HG03095 (cell line): ENCODE data around the gene HDAC9.

Experiments
- ATAC-seq: cut with Tn5 transposase; IDR thresholded peaks from one replicate; pipeline ENCODE4 v1.9.1; 2021; ENCODE audit warnings: moderate library complexity; ENCODE audit not compliant: unreplicated experiment

Gene HDAC9

GRCh38 chr7:18873734-18874336 lies 378.3 kb downstream of the HDAC9 start:
- no peak for ATAC-seq

- no peak for ATAC-seq
Observed at GRCh38 chr7:18874880-18875279, 379.3 kb downstream of the HDAC9 start.

GRCh38 chr7:18877874-18878273 lies 382.3 kb downstream of the HDAC9 start:
- ATAC-seq: no peak

- no peak for ATAC-seq
Observed at GRCh38 chr7:18886832-18887231, 391.3 kb downstream of the HDAC9 start.

- ATAC-seq: no peak
Observed at GRCh38 chr7:18889436-18889835, 393.9 kb downstream of the HDAC9 start.

- ATAC-seq: no peak
Observed at GRCh38 chr7:18890134-18890533, 394.6 kb downstream of the HDAC9 start.

- ATAC-seq: no peak
Observed at GRCh38 chr7:18890885-18891621, 395.5 kb downstream of the HDAC9 start.

GRCh38 chr7:18893156-18893555 lies 397.6 kb downstream of the HDAC9 start:
- no peak for ATAC-seq

- ATAC-seq: no peak
Observed at GRCh38 chr7:18894155-18894554, 398.6 kb downstream of the HDAC9 start.

- ATAC-seq: no peak
Observed at GRCh38 chr7:18895456-18895855, 399.9 kb downstream of the HDAC9 start.

GRCh38 chr7:18896343-18896975 lies 400.9 kb downstream of the HDAC9 start:
- no peak for ATAC-seq

- ATAC-seq: no peak
Observed at GRCh38 chr7:18900236-18900635, 404.7 kb downstream of the HDAC9 start.

- ATAC-seq: no peak
Observed at GRCh38 chr7:18900803-18901202, 405.3 kb downstream of the HDAC9 start.

- no peak for ATAC-seq
Observed at GRCh38 chr7:18901351-18901750, 405.8 kb downstream of the HDAC9 start.

GRCh38 chr7:18901982-18902421 lies 406.5 kb downstream of the HDAC9 start:
- ATAC-seq: no peak

- ATAC-seq: no peak
Observed at GRCh38 chr7:18902892-18903291, 407.3 kb downstream of the HDAC9 start.

GRCh38 chr7:18903695-18904094 lies 408.1 kb downstream of the HDAC9 start:
- no peak for ATAC-seq

- ATAC-seq: no peak
Observed at GRCh38 chr7:18905316-18905943, 409.9 kb downstream of the HDAC9 start.

GRCh38 chr7:18906901-18907300 lies 411.4 kb downstream of the HDAC9 start:
- no peak for ATAC-seq

- ATAC-seq: no peak
Observed at GRCh38 chr7:18913106-18913505, 417.6 kb downstream of the HDAC9 start.

GRCh38 chr7:18916826-18917225 lies 421.3 kb downstream of the HDAC9 start:
- ATAC-seq: no peak

GRCh38 chr7:18927134-18927533 lies 431.6 kb downstream of the HDAC9 start:
- no peak for ATAC-seq
